Neural cell (in vitro differentiated cells): ENCODE data around the gene GATAD2A. TPM values are rescaled to one million over a fixed set of nuclear protein-coding genes. Genes with fewer than 3 reads are reported as not detected.

ENCODE experiments used
- H2AFZ ChIP-seq: fragments of 200-600, 300-800 bp; sonication (generic), shearing (Covaris generic); 2 replicates; pipeline ENCODE4 v1.6.0; 2014; ENCODE audit warnings: low read depth, mild to moderate bottlenecking, antibody characterized with exemption, low read length, moderate library complexity
- H3F3A ChIP-seq: fragments of 200-600 bp; shearing (Covaris generic); 2 replicates; pipeline ENCODE4 v1.6.1; 2016; ENCODE audit warnings: mild to moderate bottlenecking, moderate library complexity, mixed read lengths, antibody characterized with exemption, low read length; ENCODE audit not compliant: insufficient read depth, poor library complexity, severe bottlenecking
- H3K27ac ChIP-seq: fragments of 200-600, 300-800 bp; sonication (generic), shearing (Covaris generic); 2 replicates; pipeline ENCODE4 v1.5.1; 2014; ENCODE audit warnings: mild to moderate bottlenecking, low read length, moderate library complexity
- H3K27me3 ChIP-seq: fragments of 300-800, 200-600 bp; sonication (generic), shearing (Covaris generic); 2 replicates; pipeline ENCODE4 v1.6.0; 2014; ENCODE audit warnings: mild to moderate bottlenecking, low read depth, low read length, moderate library complexity; ENCODE audit not compliant: insufficient read depth
- H3K36me3 ChIP-seq: fragments of 300-800, 200-600 bp; sonication (generic), shearing (Covaris generic); 2 replicates; pipeline ENCODE4 v1.5.1; 2014; ENCODE audit warnings: mild to moderate bottlenecking, antibody characterized with exemption, low read length, moderate library complexity; ENCODE audit not compliant: insufficient read depth
- H3K4me2 ChIP-seq: fragments of 300-800, 200-600 bp; sonication (generic), shearing (Covaris generic); 2 replicates; pipeline ENCODE4 v1.6.0; 2014; ENCODE audit warnings: mild to moderate bottlenecking, low read length
- H3K4me3 ChIP-seq: fragments of 300-800, 200-600 bp; sonication (generic), shearing (Covaris generic); 2 replicates; pipeline ENCODE4 v1.5.1; 2014; ENCODE audit warnings: mild to moderate bottlenecking, low read length, moderate library complexity
- H3K79me2 ChIP-seq: fragments of 200-600 bp; shearing (Covaris generic); replicated peaks from 2 replicates; pipeline ENCODE4 v1.6.0; 2014; ENCODE audit warnings: mild to moderate bottlenecking, low read length, moderate library complexity; ENCODE audit not compliant: insufficient read depth
- H3K9ac ChIP-seq: fragments of 300-800, 200-600 bp; sonication (generic), shearing (Covaris generic); 2 replicates; pipeline ENCODE4 v1.6.1; 2016; ENCODE audit warnings: mild to moderate bottlenecking, low read length, mixed read lengths
- H3K9me2 ChIP-seq: fragments of 200-600 bp; shearing (Covaris generic); 2 replicates; pipeline ENCODE4 v1.6.1; 2016; ENCODE audit warnings: mild to moderate bottlenecking, low read length, mixed read lengths; ENCODE audit not compliant: insufficient read depth
- H3K9me3 ChIP-seq: fragments of 200-600, 300-800 bp; sonication (generic), shearing (Covaris generic); 2 replicates; pipeline ENCODE4 v1.6.1; 2016; ENCODE audit warnings: mild to moderate bottlenecking, mixed run types, low read length, moderate library complexity, mixed read lengths
- H4K20me1 ChIP-seq: fragments of 200-600 bp; shearing (Covaris generic); 2 replicates; pipeline ENCODE4 v1.6.1; 2016; ENCODE audit warnings: mild to moderate bottlenecking, mixed run types; ENCODE audit not compliant: insufficient read depth
- CTCF ChIP-seq: fragments of 450-650 bp; IDR thresholded peaks from 2 replicates; pipeline ENCODE4 v1.5.1; 2014; ENCODE audit warnings: antibody characterized with exemption, mild to moderate bottlenecking, moderate library complexity; ENCODE audit not compliant: poor library complexity, severe bottlenecking
- EP300 ChIP-seq: fragments of 450-650 bp; conservative IDR thresholded peaks from 2 replicates; pipeline ENCODE4 v1.6.1; 2014; ENCODE audit warnings: antibody characterized with exemption, mild to moderate bottlenecking, moderate library complexity; ENCODE audit not compliant: poor library complexity, severe bottlenecking
- EZH2 ChIP-seq: fragments of 200-600, 300-800 bp; shearing (Covaris generic), sonication (generic); IDR thresholded peaks from 2 replicates; pipeline ENCODE4 v1.6.1; 2014; ENCODE audit warnings: antibody characterized with exemption, low read length, borderline replicate concordance, mild to moderate bottlenecking; ENCODE audit not compliant: insufficient read depth, poor library complexity, severe bottlenecking
- MXI1 ChIP-seq: fragments of 450-650 bp; conservative IDR thresholded peaks from 2 replicates; pipeline ENCODE4 v1.6.1; 2014; ENCODE audit warnings: antibody characterized with exemption, mild to moderate bottlenecking; ENCODE audit not compliant: poor library complexity, severe bottlenecking
- POLR2AphosphoS5 ChIP-seq: IDR thresholded peaks from 2 replicates; pipeline ENCODE4 v1.6.1; 2012
- RAD21 ChIP-seq: fragments of 450-650 bp; conservative IDR thresholded peaks from 2 replicates; pipeline ENCODE4 v1.6.1; 2014; ENCODE audit warnings: antibody characterized with exemption, mild to moderate bottlenecking, moderate library complexity
- REST ChIP-seq: IDR thresholded peaks from 2 replicates; pipeline ENCODE4 v1.6.1; 2012; ENCODE audit warnings: borderline replicate concordance
- SMC3 ChIP-seq: fragments of 450-650 bp; conservative IDR thresholded peaks from 2 replicates; pipeline ENCODE4 v1.6.1; 2014; ENCODE audit warnings: antibody characterized with exemption, mild to moderate bottlenecking, moderate library complexity; ENCODE audit not compliant: poor library complexity
- TAF1 ChIP-seq: IDR thresholded peaks from 2 replicates; pipeline ENCODE4 v1.6.1; 2012; ENCODE audit warnings: low read depth
- polyA plus RNA-seq: library from polyadenylated mRNA; depleted of rRNA; stranded (reverse); fragments of >200 nt; gene quantifications from 2 replicates; pipeline ENCODE4 v1.2.3, GENCODE V29; 2014

Gene GATAD2A
- polyA plus RNA-seq, 1 donor from 2014 or later: 13.9 TPM

GRCh38 chr19:19381007-19381926 is 24.2 kb upstream of the GATAD2A start:
- Histone ChIP-seq H3K9me3 (no peaks in the 10 kb centered on the region), H3K9me2 (no peaks in the 10 kb centered on the region), H3K36me3 (no peaks in the 10 kb centered on the region), H3K27ac (no peak overlapping the region), H3F3A (peaks cover 3% of the 10 kb centered on the region), H3K79me2 (peaks cover 3% of the 10 kb centered on the region), H3K4me3 (no peak overlapping the region), H3K9ac (no peak overlapping the region), H4K20me1 (no peaks in the 10 kb centered on the region), H2AFZ (no peak overlapping the region), H3K4me2 (no peak overlapping the region), H3K27me3 (no peaks in the 10 kb centered on the region)
- no peak for TF ChIP-seq CTCF
- no peak for TF ChIP-seq POLR2AphosphoS5
- no peak for TF ChIP-seq RAD21
- no peak for TF ChIP-seq REST

- Histone ChIP-seq H3K79me2 (peaks cover 10% of the 10 kb centered on the region), H3K27ac (no peak overlapping the region), H3K36me3 (no peaks in the 10 kb centered on the region), H3K27me3 (no peaks in the 10 kb centered on the region), H3K4me2 (no peak overlapping the region), H2AFZ (no peak overlapping the region), H3K4me3 (no peak overlapping the region), H3K9me3 (no peaks in the 10 kb centered on the region), H3K9ac (no peak overlapping the region), H3F3A (peaks cover 3% of the 10 kb centered on the region), H3K9me2 (no peaks in the 10 kb centered on the region), H4K20me1 (no peaks in the 10 kb centered on the region)
- no peak for TF ChIP-seq EZH2
- TF ChIP-seq REST: no peak
- no peak for TF ChIP-seq CTCF
- TF ChIP-seq SMC3: no peak
- TF ChIP-seq MXI1: no peak
- no peak for TF ChIP-seq POLR2AphosphoS5
- no peak for TF ChIP-seq EP300
- TF ChIP-seq RAD21: no peak
- no peak for TF ChIP-seq TAF1
Measured at GRCh38 chr19:19382118-19382517, 23.4 kb upstream of the GATAD2A start.
